Right hindlimb (tissue), 1 donor: ENCODE results near the gene ITGA8.
A peak's percentile ranks its signal among the peaks of the same experiment; 100 is the strongest.
"Not testable (repeated sequence)": the region's sequence is repeated elsewhere in the genome, so short reads cannot be mapped to it uniquely, and the experiment has no call there.

Experiments used
- DNase-seq: peaks from one replicate; pipeline ENCODE4 v3.0.0-alpha.2; 2018

ITGA8 gene

DNA sequence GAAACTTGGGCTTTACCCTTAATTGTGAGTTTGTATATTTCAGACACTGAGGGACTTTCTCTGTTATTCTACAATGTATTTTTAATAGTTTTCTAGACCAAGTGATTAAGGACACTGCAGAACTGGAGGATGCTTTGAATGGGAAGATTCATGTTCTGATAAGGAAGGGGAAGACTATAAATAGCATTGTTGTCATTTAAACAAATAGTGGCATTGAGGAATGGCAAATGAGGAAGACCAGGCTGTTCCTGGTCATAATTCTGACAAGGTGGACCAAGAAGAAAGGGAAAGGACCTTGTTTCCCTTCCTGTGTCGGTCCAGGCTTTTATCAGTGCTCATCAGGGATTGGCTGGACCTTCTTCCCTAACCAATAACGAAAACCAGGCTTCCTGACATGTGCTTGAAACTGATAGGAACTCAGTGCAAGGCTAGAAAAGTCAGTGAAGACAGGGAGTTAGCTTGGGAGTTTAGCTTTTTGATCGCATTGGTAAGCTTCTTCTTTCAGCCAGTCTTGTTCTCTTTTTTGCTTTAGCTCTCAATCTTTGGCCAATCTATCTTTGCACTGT, 116.2 kb downstream of the ITGA8 start:
- no peak for DNase-seq

DNA sequence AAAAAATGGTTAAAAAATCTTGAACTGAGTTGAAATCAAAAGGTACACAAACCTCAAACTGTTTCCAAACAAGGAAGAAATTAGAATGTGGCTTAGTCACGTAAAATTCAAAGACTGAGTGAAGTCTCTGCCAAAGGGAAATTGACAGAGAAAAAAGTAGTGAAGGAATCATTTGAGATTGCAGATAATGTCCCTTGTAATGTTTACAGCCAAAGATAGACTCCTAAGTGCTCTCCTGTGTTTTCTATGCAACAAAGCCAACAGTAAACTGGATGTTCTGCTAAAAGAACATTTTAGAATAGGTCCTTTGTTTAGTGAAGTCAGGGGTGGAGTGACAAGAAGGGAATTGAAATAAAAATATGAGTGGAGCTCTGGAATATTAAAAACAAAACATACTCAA, 117.9 kb downstream of the ITGA8 start:
- DNase-seq: no peak

DNA sequence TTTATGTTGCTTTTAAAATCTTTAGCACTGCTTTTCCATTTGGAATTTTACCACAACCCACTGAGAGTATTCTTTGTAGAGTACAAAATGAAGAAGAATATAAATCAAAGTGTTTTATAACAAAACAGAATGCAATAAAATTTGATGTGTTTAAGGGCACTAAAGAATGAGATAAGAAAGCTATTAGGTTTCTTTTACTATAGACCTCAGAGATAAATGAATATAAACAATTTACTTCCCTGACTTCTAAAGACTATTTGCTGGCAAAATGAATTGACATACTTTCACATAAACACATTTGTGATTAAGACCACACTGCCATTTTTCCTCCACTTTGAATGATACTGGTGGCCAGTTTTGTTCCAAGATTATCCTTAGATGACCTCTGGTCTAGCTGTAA, 124.5 kb downstream of the ITGA8 start:
- DNase-seq: no peak

DNA sequence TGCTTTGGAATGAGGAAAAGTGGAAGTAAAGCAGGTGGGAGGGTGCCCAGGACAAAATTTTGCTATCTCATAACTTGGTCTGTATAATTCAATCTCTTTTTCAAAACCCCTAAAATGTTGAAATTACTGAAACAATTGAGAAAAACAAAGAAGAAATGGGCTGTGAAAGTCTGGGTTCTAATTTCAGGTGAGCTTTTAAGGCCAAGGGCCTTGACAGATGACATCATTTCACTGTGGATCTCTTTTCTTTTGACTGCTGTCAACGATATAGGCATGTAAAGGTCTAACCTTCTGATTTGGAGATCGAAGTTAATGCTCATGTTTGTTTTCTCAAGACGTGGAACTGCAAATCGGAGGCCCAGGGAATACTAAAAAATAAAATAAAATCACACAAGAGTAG, 127.8 kb downstream of the ITGA8 start:
- DNase-seq: no peak

DNA sequence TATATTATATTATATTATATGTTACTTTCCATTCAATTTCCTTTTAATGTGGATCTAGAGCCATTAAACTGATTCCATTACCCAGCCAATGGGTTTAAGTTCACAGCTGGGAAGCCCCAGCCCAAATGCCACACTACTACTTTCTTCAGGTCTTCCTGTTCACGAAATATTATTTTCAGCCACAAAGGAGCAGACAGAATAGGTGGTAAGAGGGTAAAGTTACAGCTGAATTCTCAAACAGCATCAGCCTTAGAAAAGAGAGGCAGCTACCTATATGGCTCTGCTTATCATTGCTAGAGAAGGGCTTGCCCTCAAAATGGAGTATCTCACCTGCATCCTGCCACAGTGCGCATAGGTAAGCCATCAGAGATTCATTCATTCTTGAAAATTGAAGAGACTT, 128.3 kb downstream of the ITGA8 start:
- no peak for DNase-seq

DNA sequence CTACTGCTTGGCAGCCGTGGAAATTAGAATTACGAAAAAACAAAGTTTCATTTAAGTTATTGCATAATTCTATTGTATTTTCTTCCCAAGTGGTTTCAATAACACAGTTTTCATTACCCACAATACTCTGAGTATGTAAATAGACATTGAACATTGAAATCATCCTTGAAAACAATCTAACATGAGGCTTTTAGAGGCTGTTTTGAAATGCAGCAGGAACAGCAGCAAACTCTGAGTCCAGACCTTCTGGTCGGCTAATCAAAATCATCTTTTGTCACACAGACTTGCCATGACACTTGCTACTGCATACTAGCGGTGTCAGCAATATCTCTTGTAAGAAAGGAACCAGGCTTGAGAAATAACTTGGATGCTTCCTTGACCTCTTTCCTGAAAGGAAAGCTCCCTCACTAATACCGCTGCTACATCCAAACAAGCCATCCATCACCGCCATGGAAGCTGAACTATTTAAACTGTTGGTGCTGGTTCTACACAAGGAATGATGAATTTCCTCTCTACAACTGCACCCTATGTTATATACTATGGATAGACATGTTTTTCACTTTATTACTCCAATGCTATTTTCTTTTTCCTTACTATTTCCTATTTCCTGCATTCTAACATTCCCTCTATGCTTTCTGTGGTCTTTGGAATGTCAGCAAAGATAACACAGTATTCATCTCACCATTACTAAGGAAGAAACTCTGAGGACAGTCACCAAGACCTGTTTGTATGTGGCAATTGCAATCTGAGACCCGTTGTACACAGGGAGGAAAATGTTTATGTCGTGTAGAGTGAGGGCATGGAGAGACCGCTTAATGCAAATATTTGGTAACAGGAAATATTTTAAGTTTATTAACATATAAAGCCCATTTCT, 130.8 kb downstream of the ITGA8 start:
- no peak for DNase-seq

DNA sequence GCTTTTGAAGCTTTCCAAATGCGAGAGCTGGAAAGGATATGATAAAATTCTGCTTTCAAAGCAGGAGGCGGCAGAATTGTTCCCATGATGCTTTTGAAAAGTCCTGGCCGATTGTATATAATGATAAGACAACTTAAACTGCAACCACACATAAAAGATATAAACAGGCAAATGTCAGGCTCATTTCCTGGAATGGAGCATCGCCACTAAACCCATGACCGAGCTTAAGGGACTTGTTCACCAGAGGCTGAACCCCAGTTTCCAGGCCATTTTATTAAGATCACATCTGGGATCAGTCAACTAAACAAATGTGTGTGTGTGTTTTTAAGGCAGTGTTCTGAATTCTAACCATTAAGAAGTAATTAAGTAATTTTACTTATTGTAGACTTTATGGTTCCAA, 131.6 kb downstream of the ITGA8 start:
- DNase-seq: no peak

DNA sequence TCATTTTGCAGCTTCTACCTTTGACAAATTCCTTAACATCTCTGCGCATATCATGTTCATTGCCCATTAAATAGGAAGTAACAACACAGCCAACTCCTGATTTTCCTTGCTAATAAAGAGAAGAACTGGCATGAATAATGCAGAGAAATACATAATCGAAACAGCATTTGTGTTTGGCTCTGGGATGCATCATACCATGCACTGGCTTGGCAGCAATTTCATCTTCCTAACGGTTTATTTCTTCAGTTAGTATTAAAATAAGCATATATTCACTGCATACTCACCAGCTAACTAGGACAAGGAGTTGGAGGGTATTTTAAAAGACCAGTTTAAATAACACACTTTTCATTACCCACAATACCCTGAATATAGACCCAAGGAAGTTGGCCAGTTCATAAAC, 132.5 kb downstream of the ITGA8 start:
- DNase-seq: no peak

DNA sequence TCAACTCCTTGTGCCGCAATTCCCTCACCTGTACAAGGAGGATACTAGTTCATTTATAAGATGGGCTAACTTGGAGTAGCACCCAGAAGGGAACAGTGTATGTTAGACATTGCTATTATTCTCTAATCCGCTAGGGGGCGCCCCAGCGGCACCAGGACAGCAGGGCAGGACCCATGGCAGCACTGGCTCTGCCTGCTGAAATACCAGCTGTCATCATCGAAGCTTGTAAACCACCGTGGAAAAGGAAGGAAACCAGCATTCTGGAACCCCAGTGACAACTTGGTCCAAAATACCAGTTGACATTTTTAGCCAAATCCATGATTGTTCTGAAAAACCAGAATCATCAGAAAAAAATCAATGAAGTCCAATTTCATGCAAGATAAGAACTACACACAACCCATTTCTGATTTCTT, 134.4 kb downstream of the ITGA8 start:
- DNase-seq: peak; percentile 65

DNA sequence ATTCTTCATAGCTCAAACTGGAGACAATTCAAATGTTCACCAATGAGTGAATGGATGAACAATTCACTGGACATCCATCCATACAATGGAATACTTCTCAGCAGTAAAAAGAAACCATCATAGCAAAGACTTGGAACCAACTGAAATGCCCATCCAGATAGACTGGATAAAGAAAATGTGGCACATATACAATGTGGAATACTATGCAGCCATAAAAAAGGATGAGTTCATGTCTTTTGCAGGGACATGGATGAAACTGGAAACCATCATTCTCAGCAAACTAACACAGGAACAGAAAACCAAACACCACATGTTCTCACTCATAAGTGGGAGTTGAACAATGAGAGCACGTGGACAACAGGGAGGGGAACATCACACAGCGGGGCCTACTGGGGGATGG, 136.8 kb downstream of the ITGA8 start:
- not testable (repeated sequence) for DNase-seq

DNA sequence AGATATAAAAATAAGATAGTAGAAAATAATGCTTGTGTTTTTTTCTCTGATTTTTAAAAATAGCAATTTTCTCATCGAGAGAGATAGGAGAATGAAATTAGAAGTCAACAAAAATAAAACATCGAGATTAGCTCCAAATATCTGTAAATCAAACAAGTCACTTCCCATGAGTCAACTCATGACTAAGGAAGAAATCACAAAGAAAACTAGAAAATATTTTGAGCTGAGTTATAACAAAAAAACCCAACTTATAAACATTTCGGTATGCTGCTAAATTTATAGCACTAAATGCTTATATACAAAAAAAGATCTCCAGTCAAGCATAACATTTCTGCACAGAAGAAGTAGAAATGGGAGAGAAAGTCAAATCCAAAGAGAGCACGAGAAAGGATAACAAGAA, 140.1 kb downstream of the ITGA8 start:
- DNase-seq: no peak

DNA sequence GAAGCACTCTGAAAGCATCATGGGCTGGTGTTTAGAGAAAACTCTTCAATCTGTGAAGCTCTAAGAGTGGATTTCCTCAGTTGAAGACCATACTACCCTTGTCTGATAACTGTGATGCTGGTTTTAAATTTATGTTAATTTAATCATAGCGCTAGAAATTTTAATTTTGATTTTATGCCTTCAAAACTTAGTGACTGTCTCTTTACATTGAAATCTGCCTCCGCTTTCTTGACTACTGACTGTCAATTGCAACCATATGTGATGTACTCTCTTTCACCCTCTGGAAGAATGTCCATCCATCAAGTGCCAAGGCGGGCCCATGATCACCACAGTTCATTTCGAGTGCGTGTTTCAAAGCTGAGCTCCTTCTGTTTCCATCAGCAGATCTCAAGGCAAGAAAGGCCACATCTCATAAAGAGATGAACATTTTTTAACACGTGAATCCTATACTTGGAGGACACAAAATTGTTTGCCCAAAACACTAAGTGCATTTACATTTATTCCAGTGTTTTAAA, 147.1 kb downstream of the ITGA8 start:
- DNase-seq: no peak

DNA sequence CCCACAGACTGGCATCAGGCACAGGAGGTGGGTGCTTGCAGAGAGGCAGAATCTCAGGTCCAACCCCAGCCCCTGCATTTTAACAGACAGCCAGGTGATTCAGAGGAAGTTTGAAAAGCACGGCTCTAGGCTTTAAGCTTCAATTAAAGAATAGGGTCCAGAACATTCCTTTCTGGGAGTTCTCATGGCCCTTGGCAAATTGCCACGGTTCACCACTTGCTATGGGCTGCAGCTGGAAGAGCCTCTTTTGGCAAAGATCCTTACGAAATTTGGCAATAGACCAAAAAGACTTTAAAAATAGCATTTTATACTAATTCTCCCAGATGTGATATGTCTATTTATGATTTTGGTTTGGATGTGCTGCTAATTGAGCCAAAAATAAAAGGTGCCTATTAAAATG, 148.1 kb downstream of the ITGA8 start:
- DNase-seq: peak; percentile 48

DNA sequence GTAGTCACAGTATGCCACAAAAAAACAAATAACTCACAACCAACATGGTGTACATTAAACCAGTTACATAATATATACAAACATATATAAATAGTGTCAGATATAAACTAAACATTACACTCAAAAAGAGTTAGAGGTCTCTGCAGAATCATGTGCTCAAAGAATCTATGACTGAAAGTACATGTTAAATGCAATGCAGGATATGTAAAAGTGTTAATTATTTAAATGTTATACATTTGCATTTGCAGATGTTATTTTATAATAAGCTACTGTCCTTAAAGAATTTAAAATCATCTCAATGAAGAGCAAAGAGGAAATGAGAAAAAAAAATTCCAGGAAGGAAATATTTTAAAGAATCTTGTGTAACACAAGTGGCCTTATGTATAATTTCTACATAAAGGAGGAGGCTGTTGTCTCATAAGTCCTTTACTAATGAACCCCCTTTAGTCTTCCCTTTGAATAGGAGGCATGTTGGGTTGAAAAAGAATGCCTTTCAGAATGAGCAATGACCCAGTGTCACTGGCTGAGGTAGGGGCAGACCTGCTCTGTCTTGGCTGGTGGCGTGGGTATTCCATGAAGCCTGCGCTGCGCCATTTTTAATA, 148.9 kb downstream of the ITGA8 start:
- no peak for DNase-seq

DNA sequence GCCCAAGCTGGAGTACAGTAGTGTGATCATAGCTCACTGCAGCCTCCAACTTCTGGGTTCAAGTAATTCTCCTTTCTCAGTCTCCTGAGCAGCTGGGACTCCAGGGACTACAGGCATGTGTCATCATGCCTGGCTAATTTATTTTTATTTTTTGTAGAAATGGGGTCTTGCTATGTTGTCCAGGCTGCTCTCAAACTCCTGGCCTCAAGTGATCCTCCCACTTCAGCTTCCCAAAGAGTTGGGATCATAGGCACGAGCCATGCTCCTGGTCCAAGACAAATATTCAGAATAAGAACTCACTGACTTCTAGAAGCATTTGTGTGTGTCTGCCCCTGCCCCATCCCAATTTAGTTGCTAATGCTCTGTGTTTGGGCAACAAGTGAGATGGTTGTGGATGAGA, 151.8 kb downstream of the ITGA8 start:
- DNase-seq: no peak

DNA sequence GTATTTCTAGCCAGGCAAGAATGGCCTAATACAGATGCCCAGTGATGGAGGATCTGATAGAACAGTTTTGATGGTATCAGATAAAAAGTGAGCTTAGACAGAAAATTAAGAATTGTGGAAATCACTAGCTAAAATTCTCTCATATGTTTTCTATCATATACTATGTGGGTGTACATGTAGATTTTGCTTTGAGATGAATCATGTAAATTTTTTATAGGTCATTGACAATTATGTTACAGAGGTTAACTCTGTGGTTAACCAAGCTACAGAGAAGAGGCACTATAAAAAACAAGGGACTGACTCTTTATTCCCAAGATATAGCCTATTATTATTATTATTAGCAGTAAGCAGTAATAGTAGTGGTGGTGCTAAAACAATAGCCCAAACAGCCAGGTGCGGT, 156.5 kb downstream of the ITGA8 start:
- no peak for DNase-seq

DNA sequence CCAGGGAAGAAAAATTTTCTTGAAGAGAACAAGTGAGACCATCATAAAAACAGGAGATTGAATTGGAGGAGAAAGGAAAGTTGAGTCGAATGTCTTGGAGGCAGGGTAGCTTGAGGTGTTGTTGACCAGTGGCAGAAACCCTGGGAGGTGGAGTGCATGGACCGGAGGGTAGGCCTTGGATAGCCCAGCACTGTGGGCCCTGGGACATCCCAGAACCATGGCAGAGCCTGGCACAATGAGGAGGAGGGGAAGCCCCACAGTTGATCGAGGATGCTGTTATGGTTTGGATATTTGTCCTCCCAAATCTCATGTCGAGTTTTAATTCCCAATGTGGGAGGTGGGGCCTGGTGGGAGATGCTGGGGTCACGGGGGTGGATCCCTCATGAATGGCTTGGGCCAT, 157.1 kb downstream of the ITGA8 start:
- DNase-seq: no peak

DNA sequence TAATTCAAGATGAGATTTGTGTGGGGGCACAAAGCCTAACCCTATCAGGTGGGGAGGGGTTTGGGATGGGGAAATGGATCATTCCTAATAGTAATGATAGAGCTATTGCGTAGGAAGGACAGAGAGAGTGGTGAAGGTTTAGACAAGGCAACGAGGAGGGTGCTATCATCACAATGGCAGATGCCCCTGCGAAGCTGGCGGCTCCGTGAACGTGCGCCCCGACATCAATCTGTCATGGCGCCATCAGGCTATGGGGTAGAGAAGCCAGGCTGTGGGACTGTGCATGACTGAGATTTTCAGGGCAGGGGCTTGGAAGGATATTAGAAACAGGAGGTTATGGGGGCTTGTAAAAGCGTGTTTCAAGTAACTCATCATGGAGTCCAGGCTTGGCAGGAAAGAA, 157.6 kb downstream of the ITGA8 start:
- no peak for DNase-seq

DNA sequence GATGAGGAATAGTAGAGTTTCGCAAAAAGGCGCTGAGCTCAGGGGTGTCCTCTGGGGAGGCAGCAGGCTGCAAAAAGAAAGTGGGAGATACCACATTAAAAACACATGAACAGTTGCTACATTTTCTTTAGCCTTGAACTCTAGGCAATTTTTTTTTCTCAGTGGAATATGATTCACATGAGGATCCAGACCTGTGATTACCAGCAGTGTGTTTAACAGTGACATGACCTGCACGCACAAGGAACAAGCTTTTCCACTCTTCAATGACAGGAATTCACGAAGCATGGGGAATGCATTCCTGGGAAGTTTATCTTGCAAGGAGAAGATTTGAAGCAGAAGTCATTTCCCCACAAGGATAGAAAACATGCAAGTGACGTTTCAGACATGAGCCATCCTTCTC, 161.6 kb downstream of the ITGA8 start:
- DNase-seq: no peak

DNA sequence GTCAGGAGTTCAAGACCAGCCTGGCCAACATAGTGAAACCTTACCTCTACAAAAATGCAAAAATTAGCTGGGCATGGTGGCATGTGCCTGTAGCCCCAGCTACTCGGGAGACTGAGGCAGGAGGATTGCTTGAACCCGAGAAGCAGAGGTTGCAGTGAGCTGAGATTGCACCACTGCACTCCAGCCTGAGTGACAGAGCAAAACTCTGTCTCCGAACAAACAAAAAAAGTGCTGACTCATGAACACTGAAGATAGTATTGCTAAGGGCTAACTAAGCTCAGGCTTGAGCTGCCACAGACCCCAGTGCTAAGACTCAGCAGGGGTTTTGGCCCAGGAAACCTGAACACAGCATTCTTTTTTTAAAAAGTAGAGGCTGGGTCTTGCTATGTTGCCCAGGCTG, 162.6 kb downstream of the ITGA8 start:
- DNase-seq: not testable (repeated sequence)

DNA sequence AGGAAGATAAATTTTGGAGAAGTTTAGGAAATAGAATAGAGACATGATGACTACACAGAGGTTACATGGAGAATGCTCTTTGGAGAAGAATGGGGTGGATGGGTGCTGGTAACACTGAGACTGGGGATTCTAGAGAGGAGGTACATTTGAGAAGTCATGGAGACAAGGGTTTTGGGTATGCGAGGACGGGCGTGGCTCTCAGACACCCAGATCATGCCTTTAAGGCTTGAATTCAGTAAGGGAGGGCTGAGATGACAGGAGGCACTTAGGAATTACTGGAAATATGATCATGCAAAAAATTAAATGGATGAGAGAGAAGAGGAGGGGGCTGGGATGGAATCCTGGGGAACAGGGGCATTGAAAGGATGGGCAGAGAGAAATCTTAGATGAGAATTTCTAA, 168.8 kb downstream of the ITGA8 start:
- no peak for DNase-seq

DNA sequence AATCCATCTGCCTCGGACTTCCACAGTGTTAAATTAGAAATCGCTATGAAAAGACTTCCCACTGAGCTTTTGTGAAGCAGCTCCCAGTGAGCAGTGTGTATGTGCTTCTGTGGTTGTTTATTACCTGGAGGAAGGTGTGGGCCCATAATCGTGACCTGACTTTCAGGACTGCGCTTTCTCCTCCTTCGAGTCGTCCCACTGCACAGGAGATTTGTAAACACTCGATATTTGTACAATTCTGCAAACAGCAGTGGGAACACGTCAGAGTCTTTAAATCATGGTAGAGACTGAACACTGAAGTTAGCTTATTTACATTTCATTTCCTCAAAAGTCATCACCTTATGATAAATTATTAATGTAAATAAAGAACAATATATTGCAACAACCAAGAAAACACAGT, 171.4 kb downstream of the ITGA8 start:
- no peak for DNase-seq

DNA sequence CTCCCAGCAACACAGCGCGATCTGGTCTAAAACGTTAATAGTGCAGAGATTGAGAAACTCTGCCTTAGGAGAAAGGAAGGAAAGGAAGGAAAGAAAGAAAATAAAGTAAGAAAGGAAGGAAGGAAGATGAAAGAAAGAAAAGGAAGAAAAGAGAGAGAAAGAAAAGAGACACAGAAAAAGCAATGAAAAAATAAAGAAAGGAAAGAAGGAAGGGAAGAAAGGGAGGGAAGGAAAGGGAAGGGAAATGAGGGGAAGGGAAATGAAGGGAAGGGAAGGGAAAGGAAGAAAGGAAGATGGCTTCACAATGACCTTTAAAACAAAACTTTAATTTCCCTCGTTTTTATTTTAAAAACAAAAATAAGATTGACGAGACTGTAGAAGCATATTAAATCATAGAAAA, 173.1 kb downstream of the ITGA8 start:
- no peak for DNase-seq

DNA sequence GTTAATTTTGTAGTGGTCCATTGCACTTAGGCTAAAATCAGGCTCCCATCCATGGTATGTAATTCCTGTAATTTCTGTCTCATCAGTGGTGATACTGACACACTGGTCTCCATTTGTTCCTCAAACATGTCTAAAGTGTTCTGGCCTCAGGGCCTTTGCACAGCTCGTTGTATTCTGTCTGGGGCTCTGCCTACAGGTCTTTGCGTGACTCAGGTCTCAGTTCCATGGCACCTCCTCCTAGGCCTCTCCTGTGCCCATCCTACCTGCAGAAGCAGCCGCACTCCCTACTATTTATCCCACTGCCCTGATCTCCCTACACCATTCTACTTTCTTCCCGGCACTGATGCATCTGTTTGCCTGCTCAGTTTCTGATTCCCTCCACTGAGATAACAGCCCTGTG, 173.8 kb downstream of the ITGA8 start:
- DNase-seq: no peak
